Measurements from ENCODE around the gene SORBS2. TPM values are rescaled to one million over a fixed set of nuclear protein-coding genes. Genes with fewer than 3 reads are reported as not detected.
"Not testable (repeated sequence)": the region's sequence is repeated elsewhere in the genome, so short reads cannot be mapped to it uniquely, and the experiment has no call there.

The SORBS2 gene
- total and polyA plus RNA-seq, 7 experiments from 2014 or later: 0.21 to 1.4 TPM; not detected in 5

- peaks cover 0 to 23% (median 4%) of the 10 kb centered on the region in 11 donors for H3K9me3 Mint-ChIP-seq
- H3K27me3 Mint-ChIP-seq: peaks cover 15 to 48% (median 37%) of the 10 kb centered on the region in 5 donors
- Histone ChIP-seq H3K36me3 (ENCODE audit: control insufficient read depth in 2 of 3, insufficient read depth in 3 of 3, low read length in 3 of 3) (no peaks in the 10 kb centered on the region), H3K4me1 (ENCODE audit: control insufficient read depth in 2 of 2, insufficient read depth in 2 of 2, low read length in 2 of 2) (no peaks in the 10 kb centered on the region), H3K9me3 (ENCODE audit: control insufficient read depth in 2 of 3, low read length in 3 of 3) (no peaks in the 10 kb centered on the region), H3K27me3 (ENCODE audit: control insufficient read depth in 2 of 2, insufficient read depth in 2 of 2, low read length in 2 of 2) (no peaks in the 10 kb centered on the region), H3K27ac (ENCODE audit: low read depth, low read length) (no peak overlapping the region), H3K4me3 (ENCODE audit: low read length) (no peak overlapping the region)
- POLR2A ChIA-PET: no interaction called here
- H3K4me1 Mint-ChIP-seq: no peaks in the 10 kb centered on the region
- ATAC-seq: no peak
- H3K4me3 Mint-ChIP-seq: no peak overlapping the region
- H3K36me3 Mint-ChIP-seq: peaks cover 0 to 3% (median 0%) of the 10 kb centered on the region in 5 donors
- DNase-seq: no peak
- intact Hi-C loops (cut with micrococcal nuclease): no loop called here
- no peak overlapping the region for H3K27ac Mint-ChIP-seq
- CTCF ChIA-PET: no interaction called here
These were observed 249.5 kb downstream of the SORBS2 start for GRCh38 chr4:185562531-185562930.

GRCh38 chr4:185560316-185560715 lies 251.7 kb downstream of the SORBS2 start:
- ATAC-seq: no peak
- Mint-ChIP-seq H3K36me3 (peaks cover 0 to 3% (median 0%) of the 10 kb centered on the region in 5 donors), H3K27me3 (peaks cover 23 to 57% (median 50%) of the 10 kb centered on the region in 5 donors), H3K27ac (no peak overlapping the region), H3K9me3 (peaks cover 0 to 18% (median 4%) of the 10 kb centered on the region in 11 donors), H3K4me3 (no peak overlapping the region), H3K4me1 (no peaks in the 10 kb centered on the region)
- Histone ChIP-seq H3K27me3 (ENCODE audit: control insufficient read depth in 2 of 2, insufficient read depth in 2 of 2, low read length in 2 of 2) (no peaks in the 10 kb centered on the region), H3K27ac (ENCODE audit: low read depth, low read length) (no peak overlapping the region), H3K4me1 (ENCODE audit: control insufficient read depth in 2 of 2, insufficient read depth in 2 of 2, low read length in 2 of 2) (no peaks in the 10 kb centered on the region), H3K36me3 (ENCODE audit: control insufficient read depth in 2 of 3, insufficient read depth in 3 of 3, low read length in 3 of 3) (no peaks in the 10 kb centered on the region), H3K4me3 (ENCODE audit: low read length) (no peak overlapping the region), H3K9me3 (ENCODE audit: control insufficient read depth in 2 of 3, low read length in 3 of 3) (no peaks in the 10 kb centered on the region)
- ChIA-PET POLR2A (no interaction called here), CTCF (interaction anchor here (0.6 kb wide), 2 partner anchors 8 to 102 kb away, joined by 4 to 5 read pairs; no protein-coding TSS in a partner anchor)
- no peak for DNase-seq
- intact Hi-C loops (cut with micrococcal nuclease): no loop called here

GRCh38 chr4:185559915-185560281 lies 252.1 kb downstream of the SORBS2 start:
- no peaks in the 10 kb centered on the region for H3K36me3 ChIP-seq (ENCODE audit: control insufficient read depth in 2 of 3, insufficient read depth in 3 of 3, low read length in 3 of 3)
- intact Hi-C loops (cut with micrococcal nuclease): no loop called here
- H3K9me3 Mint-ChIP-seq: peaks cover 0 to 16% (median 4%) of the 10 kb centered on the region in 11 donors
- no peak for ATAC-seq
- peaks cover 23 to 62% (median 50%) of the 10 kb centered on the region in 5 donors for H3K27me3 Mint-ChIP-seq
- peaks cover 0 to 3% (median 0%) of the 10 kb centered on the region in 5 donors for H3K36me3 Mint-ChIP-seq
- no peak overlapping the region for H3K27ac ChIP-seq (ENCODE audit: low read depth, low read length)
- H3K4me3 ChIP-seq (ENCODE audit: low read length): no peak overlapping the region
- no peak overlapping the region for H3K4me3 Mint-ChIP-seq
- no peaks in the 10 kb centered on the region for H3K4me1 ChIP-seq (ENCODE audit: control insufficient read depth in 2 of 2, insufficient read depth in 2 of 2, low read length in 2 of 2)
- DNase-seq: no peak
- ChIA-PET CTCF (no interaction called here), POLR2A (no interaction called here)
- no peak overlapping the region for H3K27ac Mint-ChIP-seq
- no peaks in the 10 kb centered on the region for H3K9me3 ChIP-seq (ENCODE audit: control insufficient read depth in 2 of 3, low read length in 3 of 3)
- no peaks in the 10 kb centered on the region for H3K27me3 ChIP-seq (ENCODE audit: control insufficient read depth in 2 of 2, insufficient read depth in 2 of 2, low read length in 2 of 2)
- no peaks in the 10 kb centered on the region for H3K4me1 Mint-ChIP-seq

- H3K36me3 Mint-ChIP-seq, ATAC-seq: not testable (repeated sequence)
These were observed 252.6 kb downstream of the SORBS2 start for GRCh38 chr4:185559251-185559914.

GRCh38 chr4:185554365-185555126 lies 257.4 kb downstream of the SORBS2 start:
- H3K4me3 Mint-ChIP-seq: no peak overlapping the region
- H3K27ac ChIP-seq (ENCODE audit: low read depth, low read length): no peak overlapping the region
- no peaks in the 10 kb centered on the region for H3K4me1 ChIP-seq (ENCODE audit: control insufficient read depth in 2 of 2, insufficient read depth in 2 of 2, low read length in 2 of 2)
- ChIA-PET CTCF (no interaction called here), POLR2A (no interaction called here)
- ATAC-seq (no peak), DNase-seq (no peak)
- no peaks in the 10 kb centered on the region for H3K36me3 ChIP-seq (ENCODE audit: control insufficient read depth in 2 of 3, insufficient read depth in 3 of 3, low read length in 3 of 3)
- H3K9me3 ChIP-seq (ENCODE audit: control insufficient read depth in 2 of 3, low read length in 3 of 3): no peaks in the 10 kb centered on the region
- peaks cover 28 to 48% (median 38%) of the 10 kb centered on the region in 5 donors for H3K27me3 Mint-ChIP-seq
- no peaks in the 10 kb centered on the region for H3K4me1 Mint-ChIP-seq
- intact Hi-C loops (cut with micrococcal nuclease): no loop called here
- no peaks in the 10 kb centered on the region for H3K27me3 ChIP-seq (ENCODE audit: control insufficient read depth in 2 of 2, insufficient read depth in 2 of 2, low read length in 2 of 2)
- H3K9me3 Mint-ChIP-seq: peaks cover 0 to 9% (median 0%) of the 10 kb centered on the region in 11 donors
- H3K36me3 Mint-ChIP-seq: no peaks in the 10 kb centered on the region
- no peak overlapping the region for H3K4me3 ChIP-seq (ENCODE audit: low read length)
- no peak overlapping the region for H3K27ac Mint-ChIP-seq

More at GRCh38 chr4:185559251-185559914, 252.6 kb downstream of the SORBS2 start:
- H3K27me3 ChIP-seq (ENCODE audit: control insufficient read depth in 2 of 2, insufficient read depth in 2 of 2, low read length in 2 of 2); H3K4me3 Mint-ChIP-seq; H3K4me1 ChIP-seq (ENCODE audit: control insufficient read depth in 2 of 2, insufficient read depth in 2 of 2, low read length in 2 of 2); DNase-seq; H3K4me1 Mint-ChIP-seq; intact Hi-C loops (cut with micrococcal nuclease); H3K4me3 ChIP-seq (ENCODE audit: low read length); POLR2A ChIA-PET; H3K9me3 ChIP-seq (ENCODE audit: control insufficient read depth in 2 of 3, low read length in 3 of 3); CTCF ChIA-PET; H3K27ac Mint-ChIP-seq; H3K36me3 ChIP-seq (ENCODE audit: control insufficient read depth in 2 of 3, insufficient read depth in 3 of 3, low read length in 3 of 3); H3K27ac ChIP-seq (ENCODE audit: low read depth, low read length): not testable (repeated sequence)
- Mint-ChIP-seq H3K27me3 (peaks cover 27 to 63% (median 49%) of the 10 kb centered on the region in 5 donors), H3K9me3 (peaks cover 0 to 10% (median 1%) of the 10 kb centered on the region in 11 donors)

- Mint-ChIP-seq H3K36me3 (no peaks in the 10 kb centered on the region), H3K27ac (no peak overlapping the region), H3K27me3 (peaks cover 8 to 26% (median 23%) of the 10 kb centered on the region in 5 donors), H3K9me3 (peaks cover 0 to 9% (median 0%) of the 10 kb centered on the region in 11 donors), H3K4me3 (no peak overlapping the region), H3K4me1 (no peaks in the 10 kb centered on the region)
- DNase-seq (no peak), ATAC-seq (no peak)
- intact Hi-C loops (cut with micrococcal nuclease): no loop called here
- CTCF ChIA-PET: interaction anchor here (0.6 kb wide), 1 partner anchor 8 kb away, joined by 4 read pairs; no protein-coding TSS in a partner anchor
- Histone ChIP-seq H3K27me3 (ENCODE audit: control insufficient read depth in 2 of 2, insufficient read depth in 2 of 2, low read length in 2 of 2) (no peaks in the 10 kb centered on the region), H3K27ac (ENCODE audit: low read depth, low read length) (no peak overlapping the region), H3K4me3 (ENCODE audit: low read length) (no peak overlapping the region), H3K9me3 (ENCODE audit: control insufficient read depth in 2 of 3, low read length in 3 of 3) (no peaks in the 10 kb centered on the region), H3K4me1 (ENCODE audit: control insufficient read depth in 2 of 2, insufficient read depth in 2 of 2, low read length in 2 of 2) (no peaks in the 10 kb centered on the region), H3K36me3 (ENCODE audit: control insufficient read depth in 2 of 3, insufficient read depth in 3 of 3, low read length in 3 of 3) (no peaks in the 10 kb centered on the region)
- POLR2A ChIA-PET: no interaction called here
These were observed 259.7 kb downstream of the SORBS2 start for GRCh38 chr4:185552254-185552653.
